Epithelial cell of esophagus (primary cell): ENCODE measurements around the gene KCTD19.

ENCODE experiments used
- DNase-seq: peaks from one replicate; pipeline ENCODE4 v3.0.0; 2010; ENCODE audit warnings: low read depth
- H3K4me3 ChIP-seq: 2 replicates; pipeline ENCODE4 v1.5.1; 2011; ENCODE audit warnings: mild to moderate bottlenecking, low read length, control low read depth
- TF ChIP-seq, protein P1 (sequence below): IDR thresholded peaks from 2 replicates; pipeline ENCODE4 v1.5.1; 2011; ENCODE audit warnings: low read depth, mild to moderate bottlenecking, low read length, control low read depth, inconsistent platforms; ENCODE audit not compliant: insufficient read depth; ENCODE audit errors: missing control alignments

The KCTD19 gene

DNA sequence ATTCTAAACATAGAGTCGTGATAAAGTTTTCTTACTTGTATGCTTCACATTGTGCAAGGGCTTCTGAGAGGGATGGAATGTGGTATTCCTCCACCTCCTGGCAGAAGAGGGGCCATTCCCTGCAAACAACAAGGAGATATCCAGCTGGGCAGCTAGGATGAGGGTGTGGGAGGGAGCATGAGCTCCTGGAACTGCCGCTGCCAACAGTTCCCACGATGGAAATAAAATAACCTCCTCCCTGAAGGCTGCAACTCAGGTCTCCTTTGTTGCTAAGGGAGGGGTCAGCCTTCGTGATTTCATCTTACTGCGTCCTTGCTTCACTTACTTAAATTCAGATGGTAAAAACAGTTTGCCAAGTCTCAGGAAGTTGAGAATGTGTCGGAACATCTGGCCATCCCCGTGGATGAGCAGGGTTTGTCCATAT lies 31.6 kb downstream of the KCTD19 start:
- no peak overlapping the region for H3K4me3 ChIP-seq
- DNase-seq = no peak
- TF ChIP-seq, protein P1, sequence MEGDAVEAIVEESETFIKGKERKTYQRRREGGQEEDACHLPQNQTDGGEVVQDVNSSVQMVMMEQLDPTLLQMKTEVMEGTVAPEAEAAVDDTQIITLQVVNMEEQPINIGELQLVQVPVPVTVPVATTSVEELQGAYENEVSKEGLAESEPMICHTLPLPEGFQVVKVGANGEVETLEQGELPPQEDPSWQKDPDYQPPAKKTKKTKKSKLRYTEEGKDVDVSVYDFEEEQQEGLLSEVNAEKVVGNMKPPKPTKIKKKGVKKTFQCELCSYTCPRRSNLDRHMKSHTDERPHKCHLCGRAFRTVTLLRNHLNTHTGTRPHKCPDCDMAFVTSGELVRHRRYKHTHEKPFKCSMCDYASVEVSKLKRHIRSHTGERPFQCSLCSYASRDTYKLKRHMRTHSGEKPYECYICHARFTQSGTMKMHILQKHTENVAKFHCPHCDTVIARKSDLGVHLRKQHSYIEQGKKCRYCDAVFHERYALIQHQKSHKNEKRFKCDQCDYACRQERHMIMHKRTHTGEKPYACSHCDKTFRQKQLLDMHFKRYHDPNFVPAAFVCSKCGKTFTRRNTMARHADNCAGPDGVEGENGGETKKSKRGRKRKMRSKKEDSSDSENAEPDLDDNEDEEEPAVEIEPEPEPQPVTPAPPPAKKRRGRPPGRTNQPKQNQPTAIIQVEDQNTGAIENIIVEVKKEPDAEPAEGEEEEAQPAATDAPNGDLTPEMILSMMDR = no peak

DNA sequence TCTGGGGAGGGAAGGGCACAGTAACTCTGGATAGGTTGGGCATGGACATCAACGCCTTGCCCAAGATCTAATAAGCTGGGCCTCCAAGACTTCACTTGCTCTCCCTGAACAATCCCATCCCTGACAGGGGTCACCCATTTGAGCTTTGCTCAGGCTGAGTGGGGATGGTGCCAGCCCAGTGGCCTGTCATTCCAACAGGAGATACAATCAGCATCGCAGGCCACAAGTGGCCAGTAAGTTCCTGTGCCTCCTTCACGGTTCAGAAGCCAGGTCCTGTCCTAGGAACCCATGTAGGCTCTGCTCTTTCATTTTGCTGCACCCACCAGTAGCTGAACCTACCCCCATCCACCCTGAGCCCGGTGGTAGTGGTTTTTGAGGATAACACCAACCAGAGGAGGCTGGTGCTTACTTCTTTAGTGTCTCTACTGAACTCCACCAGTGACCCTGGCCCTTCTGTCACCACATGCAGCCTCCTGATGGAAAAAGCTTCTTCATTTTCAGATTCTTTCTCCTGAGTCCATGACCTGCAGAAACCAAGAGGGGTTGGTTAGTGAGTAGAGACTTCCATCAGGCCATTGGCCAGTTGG lies 32.3 kb downstream of the KCTD19 start:
- DNase-seq = no peak
- TF ChIP-seq, protein P1 = no peak
- no peak overlapping the region for H3K4me3 ChIP-seq

DNA sequence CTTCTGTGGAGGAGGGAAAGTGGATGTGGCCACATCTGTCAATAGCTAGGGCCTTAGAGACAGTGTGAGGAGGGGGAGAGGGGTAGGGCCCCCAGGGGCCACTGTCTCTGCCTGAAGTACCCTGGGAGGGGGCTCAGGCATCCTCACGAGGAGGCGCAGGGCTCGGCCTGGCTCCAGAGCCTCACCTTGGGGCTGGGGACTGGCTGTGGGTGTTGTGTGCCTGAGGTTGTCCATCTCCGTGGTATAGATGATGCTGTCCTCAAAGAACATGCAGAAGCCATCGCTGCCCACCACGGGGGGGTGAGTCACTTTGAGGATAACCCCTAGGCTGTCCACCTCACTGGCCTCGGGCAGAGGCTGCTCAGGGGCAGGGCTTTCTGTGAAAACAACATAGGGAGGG lies 35.1 kb downstream of the KCTD19 start:
- TF ChIP-seq, protein P1 = no peak
- no peak overlapping the region for H3K4me3 ChIP-seq
- DNase-seq = no peak

DNA sequence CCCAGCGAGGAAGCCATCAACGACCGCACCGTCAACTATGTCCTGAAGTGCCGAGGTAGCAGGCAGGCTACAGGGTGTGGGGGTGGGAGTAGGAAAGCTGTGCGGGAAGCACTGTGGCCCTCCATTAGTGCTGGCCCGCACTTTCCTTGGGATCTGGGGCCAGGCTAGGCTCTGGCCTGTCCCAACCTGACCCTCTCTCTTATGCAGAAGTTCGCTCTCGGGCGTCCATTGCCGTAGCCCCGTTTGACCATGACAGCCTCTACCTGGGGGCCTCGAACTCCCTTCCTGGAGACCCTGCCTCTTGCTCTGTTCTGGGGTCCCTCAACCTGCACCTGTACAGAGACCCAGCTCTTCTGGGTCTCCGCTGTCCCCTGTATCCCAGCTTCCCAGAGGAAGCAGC lies 38.6 kb downstream of the KCTD19 start:
- TF ChIP-seq, protein P1 = no peak
- H3K4me3 ChIP-seq = no peak overlapping the region
- DNase-seq = no peak

DNA sequence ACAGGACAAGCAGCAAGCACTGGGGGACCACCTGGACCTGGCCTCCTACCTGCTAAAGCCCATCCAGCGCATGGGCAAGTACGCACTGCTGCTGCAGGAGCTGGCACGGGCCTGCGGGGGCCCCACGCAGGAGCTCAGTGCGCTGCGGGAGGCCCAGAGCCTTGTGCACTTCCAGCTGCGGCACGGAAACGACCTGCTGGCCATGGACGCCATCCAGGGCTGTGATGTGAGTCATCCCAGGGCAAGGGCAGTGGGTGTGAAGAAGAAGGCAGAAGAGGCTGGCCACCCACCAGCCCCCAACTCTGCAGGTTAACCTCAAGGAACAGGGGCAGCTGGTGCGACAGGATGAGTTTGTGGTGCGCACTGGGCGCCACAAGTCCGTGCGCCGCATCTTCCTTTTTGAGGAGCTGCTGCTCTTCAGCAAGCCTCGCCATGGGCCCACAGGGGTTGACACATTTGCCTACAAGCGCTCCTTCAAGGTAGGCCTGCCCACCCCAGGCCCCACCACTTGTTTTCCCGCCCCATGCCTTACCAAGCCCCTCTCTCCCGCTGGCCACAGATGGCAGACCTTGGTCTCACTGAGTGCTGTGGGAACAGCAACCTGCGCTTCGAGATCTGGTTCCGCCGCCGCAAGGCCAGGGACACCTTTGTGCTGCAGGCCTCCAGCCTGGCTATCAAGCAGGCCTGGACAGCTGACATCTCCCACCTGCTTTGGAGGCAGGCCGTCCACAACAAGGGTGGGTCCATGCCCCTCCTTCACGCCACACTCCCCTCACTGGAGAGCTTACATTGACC lies 39.9 kb downstream of the KCTD19 start:
- TF ChIP-seq, protein P1 = no peak
- H3K4me3 ChIP-seq = no peak overlapping the region
- DNase-seq = no peak

DNA sequence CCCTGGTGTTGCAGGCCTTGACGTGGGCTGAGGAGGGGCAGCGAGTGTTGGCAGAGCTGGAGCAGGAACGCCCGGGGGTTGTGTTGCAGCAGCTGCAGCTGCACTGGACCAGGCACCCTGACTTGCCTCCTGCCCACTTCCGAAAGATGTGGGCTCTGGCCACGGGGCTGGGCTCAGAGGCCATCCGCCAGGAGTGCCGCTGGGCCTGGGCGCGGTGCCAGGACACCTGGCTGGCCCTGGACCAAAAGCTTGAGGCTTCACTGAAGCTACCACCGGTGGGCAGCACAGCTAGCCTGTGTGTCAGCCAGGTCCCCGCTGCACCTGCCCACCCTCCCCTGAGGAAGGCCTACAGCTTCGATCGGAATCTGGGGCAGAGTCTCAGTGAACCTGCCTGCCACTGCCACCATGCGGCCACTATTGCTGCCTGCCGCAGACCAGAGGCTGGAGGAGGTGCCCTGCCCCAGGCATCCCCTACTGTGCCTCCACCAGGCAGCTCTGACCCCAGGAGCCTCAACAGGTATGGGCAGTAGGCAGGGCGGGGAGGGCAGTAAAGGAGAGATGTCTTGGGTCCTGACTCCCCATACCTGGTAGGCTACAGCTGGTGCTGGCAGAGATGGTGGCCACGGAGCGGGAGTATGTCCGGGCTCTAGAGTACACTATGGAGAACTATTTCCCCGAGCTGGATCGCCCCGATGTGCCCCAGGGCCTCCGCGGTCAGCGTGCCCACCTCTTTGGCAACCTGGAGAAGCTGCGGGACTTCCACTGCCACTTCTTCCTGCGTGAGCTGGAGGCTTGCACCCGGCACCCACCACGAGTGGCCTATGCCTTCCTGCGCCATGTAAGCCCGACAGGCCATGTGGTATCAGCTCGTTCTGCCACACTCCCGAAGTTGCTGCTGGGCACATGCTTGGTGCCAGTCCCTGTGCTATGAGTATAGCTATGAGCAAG lies 41.6 kb downstream of the KCTD19 start:
- DNase-seq = peak; percentile 47
- no peak overlapping the region for H3K4me3 ChIP-seq
- TF ChIP-seq, protein P1 = peak; percentile 61
